HEK293 (cell line): ENCODE data around the gene MRPL33.
A peak's percentile ranks its signal among the peaks of the same experiment; 100 is the strongest.

ENCODE experiments used
- CTCF ChIA-PET: fragments of 350-600 bp; formaldehyde crosslinking; extraction: SDS; loops from one replicate; lab custom pipeline; 2021; ENCODE audit warnings: antibody characterized with exemption; lab: Yijun Ruan, JAX
- POLR2A ChIA-PET: fragments of 300-600 bp; formaldehyde crosslinking; extraction: SDS; loops from one replicate; lab custom pipeline; 2020; ENCODE audit warnings: antibody characterized with exemption, inconsistent platforms; lab: Yijun Ruan, JAX
- H3K27ac ChIP-seq: fragments of 200-500 bp; sonication (Bioruptor generic); 2 replicates; pipeline ENCODE4 v1.5.1; 2014; ENCODE audit warnings: low read depth, low read length, control low read depth, inconsistent platforms; ENCODE audit errors: extremely low read depth
- H3K36me3 ChIP-seq, 2 experiments: fragments of 200-500 bp in 1 of 2; sonication (Bioruptor generic) in 1 of 2; 1 replicate in 1 of 2; 2 replicates in 1 of 2; pipeline ENCODE4 v1.5.1; 2014 to 2017; ENCODE audit warnings: inconsistent platforms in 2 of 2, low read length in 2 of 2; ENCODE audit not compliant: control insufficient read depth in 2 of 2, insufficient read depth in 1 of 2
- H3K4me1 ChIP-seq: fragments of 200-500 bp; sonication (Bioruptor generic); 2 replicates; pipeline ENCODE4 v1.5.1; 2014; ENCODE audit warnings: mild to moderate bottlenecking, low read length, inconsistent platforms; ENCODE audit not compliant: control insufficient read depth, insufficient read depth
- H3K4me3 ChIP-seq: 2 replicates; pipeline ENCODE4 v1.5.1; 2011; ENCODE audit warnings: low read depth, mild to moderate bottlenecking, control low read depth, low read length, moderate library complexity
- H3K9me3 ChIP-seq: fragments of 200-500 bp; sonication (Bioruptor generic); 2 replicates; pipeline ENCODE4 v1.5.1; 2014; ENCODE audit warnings: low read depth, low read length, inconsistent platforms; ENCODE audit not compliant: control insufficient read depth, insufficient read depth
- HOXA7 ChIP-seq: sonication (generic); formaldehyde crosslinking; IDR thresholded peaks from 2 replicates; pipeline ENCODE4 v1.8.1; 2022; ENCODE audit warnings: missing genetic modification reagents, borderline replicate concordance
- REPIN1 ChIP-seq: fragments of 450-650 bp; formaldehyde crosslinking; IDR thresholded peaks from 2 replicates; pipeline ENCODE4 v1.5.1; 2017; ENCODE audit warnings: missing biosample characterization, missing genetic modification characterization, low read depth
- REST ChIP-seq: fragments of 450-650 bp; formaldehyde crosslinking; IDR thresholded peaks from 2 replicates; pipeline ENCODE4 v1.5.1; 2016; ENCODE audit warnings: missing biosample characterization, missing genetic modification characterization
- ZBTB1 ChIP-seq: fragments of 450-650 bp; formaldehyde crosslinking; IDR thresholded peaks from 2 replicates; pipeline ENCODE4 v1.5.1; 2016; ENCODE audit warnings: missing biosample characterization, missing genetic modification characterization
- ZBTB11 ChIP-seq: fragments of 450-650 bp; formaldehyde crosslinking; conservative IDR thresholded peaks from 2 replicates; pipeline ENCODE4 v1.5.1; 2016; ENCODE audit warnings: low read depth, missing biosample characterization, missing genetic modification characterization
- ZBTB20 ChIP-seq: fragments of 450-650 bp; formaldehyde crosslinking; IDR thresholded peaks from 2 replicates; pipeline ENCODE4 v1.5.1; 2016; ENCODE audit warnings: missing biosample characterization, missing genetic modification characterization
- ZIC2 ChIP-seq: fragments of 450-650 bp; formaldehyde crosslinking; IDR thresholded peaks from 2 replicates; pipeline ENCODE4 v1.5.1; 2016; ENCODE audit warnings: missing biosample characterization, missing genetic modification characterization
- ZNF394 ChIP-seq: fragments of 450-650 bp; formaldehyde crosslinking; IDR thresholded peaks from 2 replicates; pipeline ENCODE4 v1.5.1; 2016; ENCODE audit warnings: missing biosample characterization, missing genetic modification characterization, mild to moderate bottlenecking, moderate library complexity, borderline replicate concordance
- ZNF473 ChIP-seq: fragments of 450-650 bp; formaldehyde crosslinking; IDR thresholded peaks from 2 replicates; pipeline ENCODE4 v1.5.1; 2017; ENCODE audit warnings: missing biosample characterization, missing genetic modification characterization
- ZNF610 ChIP-seq: fragments of 450-650 bp; formaldehyde crosslinking; IDR thresholded peaks from 2 replicates; pipeline ENCODE4 v1.5.1; 2016; ENCODE audit warnings: missing biosample characterization, missing genetic modification characterization, borderline replicate concordance
- ZNF660 ChIP-seq: fragments of 450-650 bp; IDR thresholded peaks from 2 replicates; pipeline ENCODE4 v1.5.1; 2018; ENCODE audit warnings: missing biosample characterization, mild to moderate bottlenecking, missing genetic modification characterization
- ZNF768 ChIP-seq: fragments of 450-650 bp; formaldehyde crosslinking; IDR thresholded peaks from 2 replicates; pipeline ENCODE4 v1.5.1; 2018; ENCODE audit warnings: missing biosample characterization, mild to moderate bottlenecking, missing genetic modification characterization
- ZNF777 ChIP-seq: fragments of 450-650 bp; formaldehyde crosslinking; IDR thresholded peaks from 2 replicates; pipeline ENCODE4 v1.5.1; 2017; ENCODE audit warnings: missing biosample characterization, missing genetic modification characterization, borderline replicate concordance

Gene MRPL33

GRCh38 chr2:27729614-27730013, 41.9 kb upstream of the MRPL33 start:
- POLR2A ChIA-PET: no interaction called here
- H3K36me3 ChIP-seq: no peaks in the 10 kb centered on the region
- H3K4me3 ChIP-seq: no peak overlapping the region
- no peaks in the 10 kb centered on the region for H3K4me1 ChIP-seq
- CTCF ChIA-PET: interaction anchor here (0.6 to 1.2 kb wide), 3 partner anchors 24 to 46 kb away, joined by 3 read pairs; no protein-coding TSS in a partner anchor
- H3K9me3 ChIP-seq: no peaks in the 10 kb centered on the region
- TF ChIP-seq ZNF610 (tag by site-specific recombination): no peak
- TF ChIP-seq ZNF394 (tag by site-specific recombination): no peak
- no peak for TF ChIP-seq REPIN1 (tag by site-specific recombination)
- no peak for TF ChIP-seq ZBTB11 (tag by site-specific recombination)
- TF ChIP-seq ZNF473 (tag by site-specific recombination): no peak
- TF ChIP-seq ZNF777 (tag by site-specific recombination): no peak
- H3K27ac ChIP-seq: no peak overlapping the region

- no peak for TF ChIP-seq ZIC2 (tag by site-specific recombination)
- no peak for TF ChIP-seq ZBTB1 (tag by site-specific recombination)
- TF ChIP-seq REST (tag by site-specific recombination): no peak
- TF ChIP-seq ZNF660 (tag by site-specific recombination): no peak
- no peak for TF ChIP-seq ZBTB20 (tag by site-specific recombination)
- ChIA-PET CTCF (no interaction called here), POLR2A (no interaction called here)
- Histone ChIP-seq H3K4me3 (no peak overlapping the region), H3K36me3 (no peaks in the 10 kb centered on the region), H3K4me1 (no peaks in the 10 kb centered on the region), H3K9me3 (no peaks in the 10 kb centered on the region), H3K27ac (no peak overlapping the region)
Observed at GRCh38 chr2:27730261-27730662, 41.3 kb upstream of the MRPL33 start.

GRCh38 chr2:27730980-27731691, 40.4 kb upstream of the MRPL33 start:
- no peaks in the 10 kb centered on the region for H3K4me1 ChIP-seq
- H3K27ac ChIP-seq: no peak overlapping the region
- CTCF ChIA-PET: interaction anchor here (1.9 kb wide), 1 partner anchor 48 kb away, joined by 4 read pairs; no protein-coding TSS in a partner anchor
- peak; percentile 87 for TF ChIP-seq ZNF768
- no peak for TF ChIP-seq HOXA7 (CRISPR knock-in tag)
- TF ChIP-seq, all 188 proteins: peak for 1
- POLR2A ChIA-PET: no interaction called here
- Histone ChIP-seq H3K9me3 (no peaks in the 10 kb centered on the region), H3K36me3 (no peaks in the 10 kb centered on the region), H3K4me3 (no peak overlapping the region)
